Breast epithelium (tissue), 4 donors: Measurements from ENCODE around the gene ADAMTS2. TPM values are rescaled to one million over a fixed set of nuclear protein-coding genes. Genes with fewer than 3 reads are reported as not detected.
A peak's percentile ranks its signal among the peaks of the same experiment; 100 is the strongest.

Experiments
- DNase-seq, 2 donors: peaks; one replicate each; pipeline ENCODE4 v3.0.0-alpha.2; 2019; ENCODE audit warnings: low spot score in 2 of 2
- H3K27ac ChIP-seq, 2 donors: fragments of 200-600 bp; sonication (generic) in 1 of 2; one replicate each; pipeline ENCODE4 v1.5.1; 2016 to 2019; ENCODE audit warnings: mild to moderate bottlenecking in 1 of 2
- H3K27me3 ChIP-seq, 2 donors: fragments of 200-600 bp; sonication (generic) in 1 of 2; one replicate each; pipeline versions ENCODE4 v1.5.1 to v1.6.0; 2017 to 2019; ENCODE audit warnings: control low read depth in 1 of 2, mild to moderate bottlenecking in 1 of 2
- H3K36me3 ChIP-seq: fragments of 200-600 bp; one replicate; pipeline ENCODE4 v1.5.1; 2019
- H3K4me1 ChIP-seq, 2 donors: fragments of 200-600 bp; sonication (generic); one replicate each; pipeline ENCODE4 v1.5.1; 2016 to 2019; ENCODE audit warnings: control low read depth in 1 of 2
- H3K4me3 ChIP-seq, 3 donors: fragments of 200-600 bp; sonication (generic); 1 replicate in 2 of 3; 2 replicates in 1 of 3; pipeline ENCODE4 v1.5.1; 2016 to 2019; ENCODE audit warnings: mild to moderate bottlenecking in 3 of 3, moderate library complexity in 2 of 3
- H3K9me3 ChIP-seq, 2 donors: fragments of 200-600 bp; sonication (generic) in 1 of 2; one replicate each; pipeline ENCODE4 v1.5.1; 2016 to 2019; ENCODE audit warnings: control low read depth in 1 of 2
- POLR2A ChIP-seq: fragments of 450-650 bp; IDR thresholded peaks from one replicate; pipeline ENCODE4 v1.6.1; 2016; ENCODE audit warnings: antibody characterized with exemption, mild to moderate bottlenecking, moderate library complexity
- POLR2AphosphoS5 ChIP-seq, 3 donors: sonication (generic); formaldehyde crosslinking; IDR thresholded peaks; one replicate each; pipeline ENCODE4 v1.6.1; 2017; ENCODE audit warnings: antibody characterized with exemption in 3 of 3
- intact Hi-C: fragments of 100-400 bp; cut with DNase I; formaldehyde crosslinking; loops from one replicate; pipeline ENCODE4 v1.15.1; 2023; ENCODE audit warnings: low total_unique reads
- total RNA-seq, 3 donors: library from RNA; depleted of rRNA; stranded (reverse); fragments of >200 nt; gene quantifications; one replicate each; pipeline ENCODE4 v1.1.0, GENCODE V29; 2016
- TF ChIP-seq, protein P1 (sequence below), 3 donors: fragments of 450-650 bp; IDR thresholded peaks; one replicate each; pipeline ENCODE4 v1.5.1; 2016 to 2017; ENCODE audit warnings: antibody characterized with exemption in 3 of 3, mild to moderate bottlenecking in 3 of 3, moderate library complexity in 3 of 3

ADAMTS2 gene
- total RNA-seq, 3 donors from 2014 or later = 11.3 to 51.8 (median 19.7) TPM

DNA sequence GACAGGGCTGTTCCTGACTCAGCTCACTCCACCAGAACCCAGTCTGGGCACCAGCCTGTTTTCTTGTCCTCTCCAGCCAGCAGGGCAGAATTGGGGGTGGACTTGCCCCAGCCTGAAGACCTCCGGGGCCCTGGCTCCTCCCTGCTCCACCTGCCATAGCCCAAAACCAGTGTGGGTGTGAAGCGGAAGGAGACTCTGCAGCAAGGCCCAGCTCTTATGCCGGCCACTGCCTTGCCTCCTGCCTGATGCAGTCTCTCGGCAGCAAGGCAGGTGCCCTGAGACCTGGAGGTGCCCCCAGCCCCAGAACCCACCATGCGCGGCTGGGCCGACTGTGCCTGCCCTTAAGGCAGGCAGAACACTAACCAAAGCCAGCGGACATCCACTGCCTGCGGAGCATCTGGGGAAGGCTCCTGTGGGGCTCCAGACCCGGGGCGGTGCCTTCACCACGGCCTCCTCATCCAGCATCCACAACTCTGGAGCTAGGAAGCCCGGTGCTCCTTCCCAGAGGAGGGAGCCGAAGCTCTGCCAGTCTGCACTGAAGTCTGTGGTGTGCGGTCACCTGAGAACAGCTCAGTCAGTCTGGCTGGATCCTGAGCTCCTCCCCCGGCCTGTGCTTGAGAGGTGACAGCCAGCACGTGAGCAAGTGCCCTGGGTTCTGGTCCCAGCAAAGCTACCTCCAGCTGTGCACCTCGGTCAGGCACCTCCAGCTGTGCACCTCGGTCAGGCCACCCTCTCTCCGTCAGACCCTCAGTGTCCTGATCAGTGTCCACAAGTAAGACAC is 116.7 kb downstream of the ADAMTS2 start:
- Histone ChIP-seq H3K9me3 (peaks cover 0 to 7% of the 10 kb centered on the region in 2 donors), H3K27me3 (no peaks in the 10 kb centered on the region), H3K4me1 (no peaks in the 10 kb centered on the region), H3K36me3 (no peaks in the 10 kb centered on the region), H3K4me3 (peak overlapping the region in 1 of 3 donors; percentile 11), H3K27ac (no peak overlapping the region)
- peak in 1 of 2 donors; percentile 39 for DNase-seq
- intact Hi-C loops = no loop called here
- no peak for TF ChIP-seq POLR2A
- TF ChIP-seq, protein P1, sequence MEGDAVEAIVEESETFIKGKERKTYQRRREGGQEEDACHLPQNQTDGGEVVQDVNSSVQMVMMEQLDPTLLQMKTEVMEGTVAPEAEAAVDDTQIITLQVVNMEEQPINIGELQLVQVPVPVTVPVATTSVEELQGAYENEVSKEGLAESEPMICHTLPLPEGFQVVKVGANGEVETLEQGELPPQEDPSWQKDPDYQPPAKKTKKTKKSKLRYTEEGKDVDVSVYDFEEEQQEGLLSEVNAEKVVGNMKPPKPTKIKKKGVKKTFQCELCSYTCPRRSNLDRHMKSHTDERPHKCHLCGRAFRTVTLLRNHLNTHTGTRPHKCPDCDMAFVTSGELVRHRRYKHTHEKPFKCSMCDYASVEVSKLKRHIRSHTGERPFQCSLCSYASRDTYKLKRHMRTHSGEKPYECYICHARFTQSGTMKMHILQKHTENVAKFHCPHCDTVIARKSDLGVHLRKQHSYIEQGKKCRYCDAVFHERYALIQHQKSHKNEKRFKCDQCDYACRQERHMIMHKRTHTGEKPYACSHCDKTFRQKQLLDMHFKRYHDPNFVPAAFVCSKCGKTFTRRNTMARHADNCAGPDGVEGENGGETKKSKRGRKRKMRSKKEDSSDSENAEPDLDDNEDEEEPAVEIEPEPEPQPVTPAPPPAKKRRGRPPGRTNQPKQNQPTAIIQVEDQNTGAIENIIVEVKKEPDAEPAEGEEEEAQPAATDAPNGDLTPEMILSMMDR (IDR thresholded peaks at IDR 0.05) = no peak
- TF ChIP-seq POLR2AphosphoS5 (IDR thresholded peaks at IDR 0.05) = no peak

DNA sequence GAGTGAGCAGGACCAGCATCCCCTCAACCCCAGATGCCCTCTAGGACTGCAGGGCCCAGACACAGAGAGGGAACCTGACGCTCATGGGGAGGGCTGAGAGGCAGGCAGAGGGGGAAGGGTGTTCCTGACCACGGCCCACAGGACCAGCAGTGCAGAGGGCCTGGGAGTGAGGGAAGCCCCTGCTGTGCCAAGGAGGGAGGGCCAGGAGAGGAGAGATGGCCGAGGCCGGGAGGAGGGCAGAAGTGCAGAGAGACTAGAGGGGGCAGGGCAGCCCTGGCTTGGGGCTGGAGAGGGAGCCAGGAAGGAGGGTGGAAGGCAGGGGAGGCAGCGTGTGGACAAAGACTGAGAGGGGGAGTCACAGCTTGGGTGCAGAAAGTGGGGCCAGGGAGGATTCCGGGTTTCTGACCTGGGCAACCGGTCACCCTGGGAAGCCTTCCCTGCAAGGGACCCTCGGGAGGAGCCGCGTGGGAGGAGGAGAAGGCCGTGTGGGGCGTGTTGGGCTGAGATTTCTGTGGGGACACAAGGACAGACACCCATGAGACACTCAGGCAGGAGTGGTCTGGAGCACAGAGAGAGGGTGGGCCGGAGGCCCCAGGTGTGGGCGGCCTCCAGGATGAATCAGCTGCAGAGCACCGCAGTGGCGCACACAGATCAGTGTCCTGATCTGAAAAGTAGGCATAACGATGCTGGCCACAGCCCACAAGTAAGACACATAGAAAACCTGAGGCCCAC is 117.5 kb downstream of the ADAMTS2 start:
- no peaks in the 10 kb centered on the region for H3K36me3 ChIP-seq
- peaks cover 0 to 7% of the 10 kb centered on the region in 2 donors for H3K9me3 ChIP-seq
- H3K4me3 ChIP-seq = peak overlapping the region in 1 of 3 donors; percentile 11
- TF ChIP-seq, protein P1 (IDR thresholded peaks at IDR 0.05) = no peak
- TF ChIP-seq POLR2AphosphoS5 (IDR thresholded peaks at IDR 0.05) (no peak), POLR2A (no peak)
- peak in 1 of 2 donors; percentile 39 for DNase-seq
- intact Hi-C loops = no loop called here
- H3K27me3 ChIP-seq = no peaks in the 10 kb centered on the region
- no peaks in the 10 kb centered on the region for H3K4me1 ChIP-seq
- H3K27ac ChIP-seq = no peak overlapping the region

DNA sequence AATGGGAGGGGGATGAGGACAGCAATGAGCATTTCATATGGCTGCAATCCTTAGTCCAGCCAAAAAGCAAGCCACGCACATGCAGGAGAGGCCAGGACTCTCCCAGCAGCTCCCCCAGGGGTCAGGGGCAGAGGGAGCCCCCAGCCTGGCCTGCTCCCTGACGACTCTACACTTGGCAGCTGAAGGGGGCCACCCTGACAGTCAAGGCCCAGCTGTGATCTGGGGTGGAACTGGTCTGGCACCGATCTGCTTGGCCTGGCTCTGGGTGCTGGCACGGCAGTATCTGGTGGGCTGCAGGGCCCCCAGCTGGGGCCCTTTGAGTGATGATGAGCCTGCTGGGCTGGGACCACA is 118.1 kb downstream of the ADAMTS2 start:
- H3K36me3 ChIP-seq = no peaks in the 10 kb centered on the region
- intact Hi-C loops = no loop called here
- H3K27ac ChIP-seq = no peak overlapping the region
- H3K9me3 ChIP-seq = peaks cover 0 to 7% of the 10 kb centered on the region in 2 donors
- H3K4me3 ChIP-seq = no peak overlapping the region
- no peaks in the 10 kb centered on the region for H3K4me1 ChIP-seq
- TF ChIP-seq POLR2AphosphoS5 (IDR thresholded peaks at IDR 0.05) (no peak), POLR2A (no peak)
- TF ChIP-seq, protein P1 (IDR thresholded peaks at IDR 0.05) = no peak
- no peak for DNase-seq
- no peaks in the 10 kb centered on the region for H3K27me3 ChIP-seq

DNA sequence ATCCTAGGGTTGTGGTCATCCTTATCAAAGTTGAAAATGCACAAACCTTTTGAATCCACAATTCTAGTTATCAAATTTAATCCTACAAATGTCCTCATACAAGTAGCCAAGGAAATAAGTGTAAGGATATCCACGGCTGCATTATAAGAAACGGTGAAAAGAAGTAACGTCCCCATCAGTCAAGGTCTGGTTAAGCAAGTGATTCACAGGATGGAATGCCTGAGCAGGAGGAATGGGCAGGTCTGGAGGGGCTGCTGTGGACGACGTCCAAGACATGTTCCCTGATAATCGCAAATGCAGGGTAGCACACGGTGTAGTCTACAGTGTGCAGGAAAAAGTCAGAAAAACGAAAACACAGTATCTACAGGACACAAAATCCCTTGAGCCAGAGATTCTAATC is 118.6 kb downstream of the ADAMTS2 start:
- Histone ChIP-seq H3K4me1 (no peaks in the 10 kb centered on the region), H3K9me3 (peaks cover 0 to 7% of the 10 kb centered on the region in 2 donors), H3K4me3 (no peak overlapping the region), H3K27me3 (no peaks in the 10 kb centered on the region), H3K36me3 (no peaks in the 10 kb centered on the region), H3K27ac (no peak overlapping the region)
- no peak for DNase-seq
- intact Hi-C loops = no loop called here
- TF ChIP-seq POLR2AphosphoS5 (IDR thresholded peaks at IDR 0.05) = no peak
- TF ChIP-seq, protein P1 (IDR thresholded peaks at IDR 0.05) = no peak
- no peak for TF ChIP-seq POLR2A

DNA sequence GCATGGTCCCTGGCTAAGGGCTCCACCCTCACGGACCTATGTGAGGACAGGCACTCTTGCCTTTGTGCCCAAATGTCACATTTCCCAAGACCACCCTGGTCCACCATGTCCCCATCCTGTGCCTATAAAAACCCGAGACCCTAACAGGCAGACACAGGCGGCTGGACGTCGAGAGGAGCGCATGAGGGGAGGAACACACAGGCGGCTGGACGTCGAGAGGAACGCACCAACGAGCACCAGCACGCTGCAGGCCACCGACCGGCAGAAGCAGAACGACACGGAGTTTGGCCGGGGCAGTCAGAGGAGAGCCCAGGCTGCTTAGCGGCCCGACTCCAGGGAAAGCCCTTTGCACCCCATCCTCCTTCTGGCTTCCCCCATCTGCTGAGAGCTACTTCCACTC is 119.9 kb downstream of the ADAMTS2 start:
- Histone ChIP-seq H3K27me3 (no peaks in the 10 kb centered on the region), H3K36me3 (no peaks in the 10 kb centered on the region), H3K4me1 (no peaks in the 10 kb centered on the region), H3K9me3 (peaks cover 0 to 7% of the 10 kb centered on the region in 2 donors), H3K4me3 (no peak overlapping the region), H3K27ac (no peak overlapping the region)
- intact Hi-C loops = no loop called here
- TF ChIP-seq POLR2A = no peak
- peak in 1 of 2 donors; percentile 45 for DNase-seq
